DMS53 (cell line): Measurements from ENCODE around the gene ARL15.

Experiments used
- DNase-seq: peaks from one replicate; lab custom pipeline; 2025; lab: John Stamatoyannopoulos, UW

ARL15 gene

DNA sequence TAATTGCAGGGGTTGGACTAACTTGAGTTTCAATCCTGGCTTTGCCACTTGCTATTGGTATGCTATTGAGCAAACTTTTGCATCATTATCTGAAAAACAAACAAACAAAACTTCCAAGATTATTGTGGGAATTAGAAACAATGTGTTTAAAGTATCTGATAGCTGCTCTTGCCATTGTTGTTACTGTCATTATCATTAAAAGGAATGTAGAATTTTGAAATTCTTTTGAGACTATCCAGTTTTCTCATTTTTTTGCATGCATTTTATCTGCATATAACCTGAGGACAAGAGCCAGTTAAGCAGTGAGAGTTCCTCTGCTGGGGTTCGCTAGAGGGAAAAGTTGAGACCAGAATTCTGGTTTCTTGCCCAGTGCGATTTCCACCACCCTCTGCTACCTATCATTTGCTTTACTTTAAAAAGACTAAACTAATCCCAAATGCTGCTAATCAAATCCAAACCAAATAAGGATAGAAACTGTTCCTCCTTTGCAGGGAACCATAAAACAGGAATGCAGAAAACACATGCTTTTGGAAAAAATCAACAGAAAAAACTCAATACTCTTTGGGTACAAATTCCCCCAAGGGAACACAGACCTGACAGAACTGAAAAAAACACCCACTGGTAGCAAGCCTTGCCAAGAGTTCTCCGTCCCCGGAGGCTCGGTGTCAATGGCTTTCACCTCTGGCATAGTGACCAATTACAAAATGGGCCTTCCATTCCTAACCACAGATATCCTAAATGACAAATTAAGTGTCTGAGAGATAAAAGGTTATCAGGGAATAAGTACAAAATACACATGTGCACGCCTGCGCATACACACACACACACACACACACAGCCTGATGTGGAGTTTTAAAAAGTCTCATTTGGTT lies 373.7 kb downstream of the ARL15 start:
- DNase-seq, result no peak

DNA sequence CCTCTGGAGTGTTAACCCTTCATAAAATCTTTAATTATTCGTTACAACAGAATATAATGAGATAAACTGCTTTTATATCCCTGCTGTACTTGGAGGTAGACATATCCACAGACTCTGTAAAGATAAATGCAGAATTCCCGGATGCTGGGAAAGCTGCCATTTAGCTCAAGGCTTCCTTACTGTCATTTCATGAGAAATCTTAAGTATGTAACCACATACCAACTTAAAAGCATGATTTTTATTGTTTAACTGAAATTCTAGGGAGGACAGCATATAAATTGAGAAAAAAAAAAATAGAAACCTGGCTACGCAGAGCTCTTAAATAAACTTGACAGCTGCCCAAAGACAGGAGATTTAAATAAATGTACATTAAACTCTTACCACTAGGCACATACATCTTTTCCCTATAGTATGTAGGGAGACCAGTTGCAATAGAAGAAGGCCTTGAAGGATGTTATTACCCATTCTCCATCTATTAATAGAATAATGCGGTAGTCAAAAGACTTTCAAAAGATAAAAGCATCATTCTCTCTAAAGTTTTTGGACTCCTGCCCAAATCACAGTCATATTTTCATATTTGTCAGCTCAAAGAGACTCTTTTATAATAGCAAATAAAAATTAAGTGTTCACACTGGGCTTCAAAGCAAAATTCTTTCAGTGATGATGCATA lies 376.1 kb downstream of the ARL15 start:
- no peak for DNase-seq

DNA sequence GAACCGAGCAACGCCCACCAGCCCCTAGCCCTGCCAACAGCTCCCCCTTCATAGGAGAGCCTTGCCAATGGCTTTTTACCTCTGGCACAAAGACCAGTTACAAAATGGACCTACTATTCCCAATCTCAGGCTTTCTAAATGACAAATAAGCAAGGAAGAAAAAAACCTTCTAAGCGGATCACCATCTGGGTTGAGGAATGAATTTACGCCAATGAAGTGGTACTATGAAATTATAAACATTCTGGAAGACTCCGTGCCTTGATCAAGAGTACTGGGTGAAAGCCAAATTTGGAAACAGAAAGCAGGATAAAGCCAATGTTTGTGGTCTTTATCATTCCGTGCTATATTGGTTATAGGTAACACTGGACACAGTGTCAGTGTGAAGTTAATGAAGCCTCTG lies 378.0 kb downstream of the ARL15 start:
- no peak for DNase-seq

DNA sequence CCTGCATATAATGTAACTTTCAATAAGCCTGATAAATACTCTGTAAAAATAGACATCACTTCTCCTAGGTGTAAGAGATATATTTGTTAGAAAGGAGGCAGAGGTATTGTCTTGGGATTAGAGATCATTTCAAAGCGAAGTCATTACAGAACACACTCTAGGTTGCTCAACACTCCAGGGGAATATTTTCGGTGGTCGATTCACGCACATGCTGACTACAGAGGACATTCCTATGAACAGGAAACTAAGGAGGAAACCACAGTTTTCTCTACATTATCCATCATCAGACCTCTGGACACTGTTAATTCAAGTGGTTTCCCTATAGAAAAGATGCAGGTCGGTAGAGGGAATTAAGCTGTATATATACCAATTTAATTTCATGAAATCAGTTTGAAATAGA lies 379.9 kb downstream of the ARL15 start:
- DNase-seq, result no peak

DNA sequence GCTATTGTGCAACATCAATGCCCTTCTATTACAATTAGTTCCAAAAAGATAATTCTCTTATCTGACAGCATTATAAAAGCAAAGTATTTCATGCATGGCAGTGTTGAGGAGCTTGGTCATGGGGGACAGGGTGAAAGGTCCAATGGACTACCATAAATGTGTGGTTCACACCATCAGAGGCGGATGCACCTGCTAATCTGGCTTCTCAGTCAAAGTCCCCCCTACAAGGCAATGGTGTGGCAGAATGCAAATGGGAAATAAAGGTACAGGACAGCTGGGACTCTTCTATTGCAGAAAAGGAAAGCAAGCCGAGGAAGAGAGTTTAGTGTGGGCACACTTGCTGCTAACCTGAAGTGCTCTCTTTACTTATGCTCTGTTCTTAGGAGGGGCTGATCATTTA lies 380.8 kb downstream of the ARL15 start:
- DNase-seq, result no peak

DNA sequence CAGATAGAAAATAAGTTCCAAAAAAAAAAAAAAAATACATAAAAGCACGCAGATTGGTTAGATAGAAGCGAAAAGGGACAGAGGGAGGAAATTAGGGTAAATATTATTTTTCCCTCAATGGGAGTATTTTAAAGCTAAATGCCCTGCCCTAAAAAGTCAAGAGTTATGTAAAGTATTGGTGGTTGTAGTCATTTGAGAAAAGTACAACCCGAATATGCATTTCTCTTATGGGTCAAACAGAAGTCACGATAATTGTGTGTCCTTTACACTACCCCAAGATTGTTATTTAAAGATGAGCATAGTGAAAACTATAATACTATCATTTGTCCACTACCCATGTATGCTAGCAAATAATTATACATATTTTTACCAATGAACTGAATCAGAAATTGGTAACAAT lies 381.2 kb downstream of the ARL15 start:
- DNase-seq, result no peak

DNA sequence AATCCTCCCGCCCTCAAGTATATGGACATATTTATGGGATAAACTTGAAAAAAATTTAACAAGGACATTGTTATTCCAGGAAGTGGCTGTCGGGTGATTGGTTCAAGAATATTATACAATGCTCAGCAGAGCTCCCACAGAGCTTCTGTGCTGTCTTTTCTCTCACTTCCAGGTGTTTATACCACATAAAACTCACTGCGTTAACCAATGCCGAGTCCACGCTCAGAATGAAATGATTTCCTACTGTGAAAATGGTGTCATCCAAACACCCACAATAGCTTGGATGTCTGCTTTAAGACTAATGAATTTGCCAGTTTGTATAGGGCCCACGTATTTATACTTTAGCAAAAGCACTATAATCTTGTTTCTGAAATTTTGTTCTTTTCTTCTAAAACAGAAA lies 381.7 kb downstream of the ARL15 start:
- no peak for DNase-seq

DNA sequence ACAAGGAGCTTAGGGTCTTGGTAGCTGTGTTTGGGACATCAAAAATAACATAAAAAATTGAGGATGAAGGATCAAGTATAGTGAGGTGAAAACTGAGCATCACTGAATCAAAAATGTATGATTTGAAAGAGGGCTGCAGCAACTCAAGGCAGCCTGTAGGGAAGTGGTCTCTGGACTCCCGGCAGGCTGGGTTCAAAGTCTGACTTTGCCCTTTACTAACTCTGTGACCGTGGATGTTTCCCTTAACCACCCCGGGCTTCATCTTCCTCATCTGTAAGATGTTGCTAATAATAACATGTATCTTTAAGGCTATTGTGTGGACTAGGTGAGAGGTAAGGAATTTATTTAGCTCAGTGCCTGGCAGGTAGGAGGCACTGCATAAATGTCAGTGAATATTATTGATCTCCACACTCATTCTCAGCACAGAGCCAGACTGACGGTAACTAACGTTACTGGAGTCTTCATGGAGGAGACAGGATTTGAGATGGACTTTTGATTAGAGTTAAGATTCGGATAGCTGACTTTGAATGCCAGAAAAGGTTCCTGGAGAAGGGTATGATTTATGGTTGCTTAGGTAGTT lies 382.6 kb downstream of the ARL15 start:
- DNase-seq, result no peak

DNA sequence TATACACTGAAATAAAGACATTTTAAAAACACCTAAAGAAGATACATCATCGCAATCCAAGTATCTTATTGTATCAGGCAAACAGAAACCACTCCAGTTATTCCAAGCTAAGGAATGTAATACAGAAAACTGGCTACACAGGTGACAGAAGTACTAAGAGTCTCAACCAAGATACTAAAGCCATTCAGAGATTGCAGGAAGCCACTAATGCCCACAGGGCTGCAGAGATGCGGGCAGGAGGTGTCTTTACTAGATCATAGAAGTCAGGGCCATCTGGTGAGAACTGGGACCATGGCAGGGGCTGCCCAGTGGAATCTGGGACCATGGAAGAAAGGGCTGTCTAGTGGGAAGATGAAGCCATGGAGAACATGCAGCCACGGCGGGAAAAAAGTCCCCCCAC lies 384.3 kb downstream of the ARL15 start:
- DNase-seq, result no peak

DNA sequence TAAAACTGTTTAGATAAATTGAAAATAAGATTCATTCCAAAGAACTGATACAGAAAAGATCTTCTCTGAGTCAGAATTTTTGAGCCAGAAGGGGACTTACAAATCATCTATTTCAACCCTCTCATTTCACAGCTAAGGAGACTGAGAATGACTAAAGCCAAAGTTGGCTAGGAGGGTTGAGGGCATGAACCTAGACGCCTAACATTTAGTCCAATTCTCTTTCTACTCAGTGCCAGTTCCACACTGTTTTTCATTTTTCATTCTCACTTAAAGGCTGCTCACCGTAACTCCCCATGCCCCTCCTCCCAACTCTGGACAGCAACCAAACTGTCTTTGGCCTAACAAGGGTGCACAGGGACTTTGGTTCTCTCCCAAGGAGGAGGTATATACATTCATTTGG lies 386.0 kb downstream of the ARL15 start:
- no peak for DNase-seq

DNA sequence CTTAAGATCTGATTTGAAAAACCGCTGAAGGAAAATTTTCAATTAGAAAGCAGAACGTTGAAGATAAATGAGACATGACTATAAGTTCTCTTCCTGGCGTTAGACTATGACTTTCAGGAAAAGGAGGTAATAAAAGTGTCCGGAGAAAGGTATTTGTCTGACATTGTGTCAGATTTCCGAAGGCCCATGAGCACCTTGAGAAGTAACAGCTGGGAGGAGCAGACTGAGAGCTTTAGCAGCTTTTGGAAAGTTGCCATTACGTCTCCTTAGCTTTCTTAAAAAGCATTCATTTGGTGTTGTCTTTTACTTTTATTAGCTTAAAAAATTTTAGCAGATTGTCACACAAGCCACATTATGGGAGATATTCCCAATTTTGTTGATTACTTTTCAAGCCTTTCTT lies 386.4 kb downstream of the ARL15 start:
- DNase-seq, result no peak

DNA sequence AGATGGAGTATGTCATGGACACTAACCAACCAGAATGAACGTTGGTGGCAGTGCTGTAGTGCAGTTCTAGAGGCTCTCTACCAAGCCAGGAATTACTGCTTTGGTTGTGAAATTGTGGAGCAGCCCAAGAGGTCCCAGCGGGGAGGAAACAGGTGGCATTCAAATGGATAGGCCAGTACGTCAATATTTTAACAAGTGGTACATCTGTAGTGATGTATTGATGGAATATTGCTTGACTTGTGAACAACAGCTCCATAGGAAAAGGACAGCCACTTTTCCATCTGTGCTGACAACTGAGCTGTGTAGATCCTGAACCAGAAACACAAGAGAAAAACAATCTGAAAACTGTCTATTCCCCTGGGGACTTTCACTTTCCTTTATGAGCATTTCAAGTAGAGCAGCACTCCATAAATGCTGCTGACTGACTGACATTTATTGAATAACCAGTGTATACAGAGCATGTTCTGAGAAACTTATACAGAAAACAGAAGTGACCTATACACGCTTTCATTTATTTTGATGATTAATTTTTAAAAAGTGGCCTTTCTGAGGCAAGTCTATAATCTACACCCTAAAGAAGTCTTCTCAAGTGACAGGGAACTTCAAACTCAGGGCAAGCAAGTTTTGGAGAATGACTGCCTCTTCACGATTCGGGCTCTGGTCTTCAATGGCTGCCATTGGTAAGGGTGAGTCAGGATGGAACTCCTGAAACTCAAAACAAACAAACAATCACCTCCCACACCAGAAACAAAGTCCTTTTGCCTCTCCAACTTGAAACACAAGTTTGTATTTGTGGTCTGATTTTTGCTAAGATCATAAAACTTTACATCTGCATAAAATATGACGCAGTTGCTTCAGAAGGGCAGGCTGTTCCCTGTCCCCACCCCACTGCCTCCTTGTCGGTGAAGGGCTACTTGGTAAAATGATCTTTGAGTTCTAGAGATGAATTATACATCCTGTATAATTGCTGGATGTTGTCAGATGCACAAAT lies 387.6 kb downstream of the ARL15 start:
- DNase-seq, result no peak

DNA sequence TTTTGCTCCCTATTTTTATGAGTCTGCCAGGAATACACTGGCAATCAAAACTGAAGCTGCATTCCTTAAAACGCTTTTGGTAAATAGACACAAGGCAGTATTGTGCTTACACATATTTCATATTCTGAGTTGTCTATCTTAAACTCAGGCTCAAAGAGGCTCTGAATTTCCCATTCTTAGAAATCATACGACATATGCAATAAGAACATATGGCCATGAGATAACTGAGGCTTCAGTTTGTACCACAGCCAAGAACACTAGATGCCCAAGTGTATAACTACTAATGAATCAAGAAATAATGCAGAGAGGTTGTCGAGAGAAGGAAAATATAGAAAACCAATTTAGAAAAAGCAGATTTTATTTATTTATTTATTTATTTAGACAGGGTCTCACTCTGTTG lies 392.5 kb downstream of the ARL15 start:
- no peak for DNase-seq

DNA sequence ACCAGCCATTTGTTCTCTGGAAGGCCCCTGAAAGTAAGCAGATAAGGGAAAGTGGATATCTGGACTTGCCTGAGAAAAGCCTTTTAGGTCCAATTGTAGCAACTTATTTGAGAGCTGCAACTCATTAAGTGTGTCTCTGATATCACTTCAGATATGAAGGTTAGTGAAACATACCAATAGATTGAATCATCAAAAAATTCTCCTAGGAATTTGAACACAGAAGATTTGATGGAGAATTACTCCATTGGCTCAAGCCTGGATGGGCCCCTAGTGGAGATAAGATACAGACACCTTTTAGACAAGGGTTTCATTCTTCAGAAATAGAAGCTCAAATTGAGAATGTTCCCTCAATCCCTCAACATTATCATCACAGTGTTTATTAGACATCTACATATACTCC lies 393.3 kb downstream of the ARL15 start:
- no peak for DNase-seq

DNA sequence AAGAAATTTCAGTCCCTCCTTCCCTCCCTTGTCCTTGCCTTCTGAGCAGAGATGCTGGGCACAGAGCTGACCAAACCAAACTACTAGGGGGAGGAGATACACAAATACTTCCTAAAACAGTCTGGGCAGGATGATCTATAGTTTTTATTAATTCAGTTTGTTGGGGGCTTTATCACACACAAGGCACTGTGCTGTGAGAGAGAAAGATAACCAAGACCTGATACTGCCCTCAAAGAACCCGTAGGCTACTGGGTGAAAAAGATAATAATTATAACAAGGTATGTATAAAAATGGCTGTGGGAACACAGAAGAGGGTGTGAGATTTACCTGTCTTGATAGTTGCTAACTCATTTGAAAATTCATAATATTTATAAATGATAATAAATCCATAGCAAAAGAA lies 395.3 kb downstream of the ARL15 start:
- DNase-seq, result no peak

DNA sequence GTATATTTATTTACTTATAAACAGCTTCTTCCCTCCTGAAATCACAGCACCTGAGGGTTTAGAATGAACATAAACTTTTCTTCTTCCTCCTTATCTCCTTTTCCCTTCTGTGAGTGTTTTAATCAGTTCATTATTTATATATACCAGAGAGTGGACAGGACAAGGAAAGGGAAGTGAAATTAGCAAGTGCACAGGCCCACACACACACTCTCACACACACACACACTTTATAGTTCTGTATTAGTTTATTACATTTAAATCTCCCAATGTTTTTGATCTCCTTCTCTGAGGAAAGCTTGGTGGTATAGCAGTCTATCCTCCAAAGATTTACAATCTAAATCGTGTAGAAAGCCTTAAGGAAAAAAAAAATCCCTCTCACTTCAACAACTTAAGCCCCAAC lies 396.4 kb downstream of the ARL15 start:
- DNase-seq, result no peak

DNA sequence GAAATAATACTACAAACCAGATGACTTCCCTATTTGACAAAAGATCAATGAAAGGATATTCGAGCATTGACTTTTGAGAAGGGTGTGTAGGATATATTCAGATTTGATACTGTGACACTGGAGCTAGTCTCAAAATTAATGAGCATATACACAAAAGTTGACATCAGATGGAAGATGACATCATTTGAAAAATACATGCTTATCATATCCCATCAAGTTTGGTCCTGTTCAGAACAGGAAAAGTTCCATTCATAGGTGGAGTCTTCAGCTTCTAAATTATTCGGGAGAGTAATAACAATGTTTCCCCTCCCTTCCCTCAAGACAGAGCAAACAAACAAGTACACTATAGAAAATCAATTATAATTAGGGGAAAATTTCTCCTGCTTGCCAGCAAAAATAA lies 401.6 kb downstream of the ARL15 start:
- DNase-seq, result no peak

DNA sequence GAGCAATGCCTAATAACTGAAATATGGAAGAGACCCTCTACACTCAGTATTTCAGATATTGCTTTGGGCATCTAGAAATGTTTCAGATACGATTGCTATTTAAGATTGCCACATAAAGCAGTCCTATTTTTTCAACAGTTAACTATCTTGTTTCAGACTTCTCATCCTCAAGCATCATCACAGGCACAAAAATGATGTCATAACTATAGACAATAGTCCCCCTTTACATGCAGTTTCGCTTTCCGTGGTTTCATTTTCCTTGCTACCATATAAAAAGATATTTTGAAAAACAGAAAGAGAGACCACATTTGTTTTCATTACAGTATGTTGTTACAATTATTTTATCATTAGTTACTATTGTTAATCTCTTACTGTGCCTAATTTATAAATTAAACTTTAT lies 402.5 kb downstream of the ARL15 start:
- no peak for DNase-seq

DNA sequence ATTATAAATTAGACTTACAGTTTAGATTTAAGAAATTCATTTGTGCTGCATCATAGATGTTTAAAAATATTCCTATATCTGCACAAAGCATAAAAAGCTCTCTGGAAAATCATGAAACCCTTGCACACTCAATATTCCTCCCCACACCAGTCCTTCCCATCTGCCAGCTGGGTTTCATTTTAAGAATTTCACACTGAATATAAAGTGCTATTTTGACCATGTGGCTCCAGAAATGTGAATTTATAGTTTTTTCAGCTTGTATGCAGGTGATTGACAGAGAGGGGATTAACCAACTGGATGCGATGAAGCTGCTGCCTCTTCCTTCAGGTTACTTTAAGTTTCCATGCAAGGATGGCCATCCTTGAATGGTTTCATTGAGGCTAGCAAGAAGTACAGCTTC lies 403.6 kb downstream of the ARL15 start:
- DNase-seq, result no peak

DNA sequence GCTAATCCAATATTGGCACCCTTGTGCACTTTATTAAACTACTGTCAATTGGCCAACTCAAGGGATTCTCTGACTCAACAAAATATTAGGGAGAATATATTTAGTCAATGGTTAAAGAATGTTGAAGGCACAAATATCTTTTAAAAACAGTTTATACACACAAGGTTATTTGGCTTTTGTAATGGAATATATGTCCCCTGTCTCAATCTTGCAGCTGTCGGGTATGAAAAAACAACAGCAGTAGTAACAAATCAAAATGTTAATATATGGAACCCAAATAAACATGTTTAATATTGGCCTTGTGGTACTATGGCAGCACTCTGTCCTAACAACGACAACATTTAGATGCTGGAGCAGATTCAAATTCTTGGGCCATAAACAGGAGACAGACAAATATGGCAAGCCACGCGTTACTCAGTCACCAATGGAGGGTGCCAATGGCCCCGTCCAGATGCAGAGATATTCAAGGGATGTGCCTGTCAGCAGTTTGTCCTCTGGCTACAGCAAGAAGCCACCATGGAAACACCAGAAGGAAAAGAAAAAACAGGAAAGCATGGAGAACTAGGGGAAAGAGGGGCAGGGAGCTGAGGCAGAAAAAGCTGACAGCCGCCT lies 408.0 kb downstream of the ARL15 start:
- DNase-seq, result no peak

DNA sequence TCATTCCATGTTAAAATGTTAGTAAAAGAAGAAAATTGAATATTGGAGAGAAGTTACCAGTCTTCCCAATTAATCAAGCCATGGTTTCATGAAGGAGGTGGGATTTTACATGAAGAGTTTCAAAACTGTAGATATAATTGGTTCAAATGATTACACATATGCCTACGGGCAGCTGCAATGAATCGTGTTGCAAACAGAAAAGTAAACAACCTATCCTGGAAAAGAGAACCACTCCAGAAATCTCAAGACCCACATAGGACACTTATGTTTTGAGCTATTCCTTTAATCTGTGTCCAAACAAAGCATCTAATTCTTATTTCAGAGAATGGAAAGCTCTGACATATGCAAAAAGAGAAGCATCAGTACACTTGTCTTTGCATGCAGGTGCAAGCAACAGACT lies 409.7 kb downstream of the ARL15 start:
- DNase-seq, result peak; percentile 68
